NT2/D1 (cell line): ENCODE data around the gene MRPL21.
A peak's percentile ranks its signal among the peaks of the same experiment; 100 is the strongest.

Experiments used
- DNase-seq: peaks from one replicate; pipeline ENCODE4 v3.0.0-alpha.2; 2011; ENCODE audit warnings: low read depth, low spot score
- H3K27me3 ChIP-seq: 2 replicates; pipeline ENCODE4 v1.6.0; 2011; ENCODE audit warnings: mild to moderate bottlenecking; ENCODE audit not compliant: insufficient read length, insufficient read depth
- H3K36me3 ChIP-seq: 2 replicates; pipeline ENCODE4 v1.6.1; 2011; ENCODE audit warnings: mild to moderate bottlenecking, low read length, mixed read lengths; ENCODE audit not compliant: insufficient read depth, insufficient read length
- H3K4me1 ChIP-seq: 2 replicates; pipeline ENCODE4 v1.5.1; 2011; ENCODE audit not compliant: insufficient read depth, insufficient read length
- H3K4me3 ChIP-seq: 2 replicates; pipeline ENCODE4 v1.5.1; 2011; ENCODE audit warnings: low read depth; ENCODE audit not compliant: insufficient read length
- H3K9ac ChIP-seq: 2 replicates; pipeline ENCODE4 v1.6.0; 2011; ENCODE audit warnings: low read depth; ENCODE audit not compliant: insufficient read length
- H3K9me3 ChIP-seq: 2 replicates; pipeline ENCODE4 v1.5.1; 2011; ENCODE audit warnings: mild to moderate bottlenecking, low read length; ENCODE audit not compliant: insufficient read depth
- SUZ12 ChIP-seq: IDR thresholded peaks from 2 replicates; pipeline ENCODE4 v1.6.1; 2011; ENCODE audit not compliant: insufficient read length, insufficient read depth; ENCODE audit errors: extremely low read depth
- YY1 ChIP-seq: IDR thresholded peaks from 2 replicates; pipeline ENCODE4 v1.6.1; 2011; ENCODE audit not compliant: insufficient read length, insufficient read depth
- ZNF274 ChIP-seq: IDR thresholded peaks from 2 replicates; pipeline ENCODE4 v1.6.1; 2011; ENCODE audit warnings: mild to moderate bottlenecking, low read depth, low read length

The MRPL21 gene

DNA sequence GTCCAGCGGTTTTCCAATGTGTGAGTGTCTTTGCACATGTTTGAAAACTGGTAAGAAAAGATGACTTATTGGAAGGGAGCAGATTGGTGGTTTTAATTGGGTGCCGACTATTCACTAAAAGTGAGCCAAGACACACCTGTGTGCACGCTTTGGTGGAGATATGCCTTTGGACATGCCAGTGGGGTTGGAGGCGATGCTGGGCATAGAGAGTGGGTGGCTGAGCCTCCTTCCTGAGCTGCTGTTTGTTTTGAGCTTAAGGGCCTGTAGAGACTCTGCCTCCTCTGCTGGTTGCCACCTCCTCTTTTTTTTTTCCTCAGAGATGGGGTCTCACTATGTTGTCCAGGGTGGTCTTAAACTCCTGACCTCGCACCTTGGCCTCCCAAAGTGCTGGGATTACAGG, 9.6 kb upstream of the MRPL21 start:
- H3K4me1 ChIP-seq = no peaks in the 10 kb centered on the region
- H3K9me3 ChIP-seq = no peaks in the 10 kb centered on the region
- no peak overlapping the region for H3K9ac ChIP-seq
- H3K4me3 ChIP-seq = no peak overlapping the region
- DNase-seq = no peak
- H3K36me3 ChIP-seq = peaks cover 67% of the 10 kb centered on the region
- no peaks in the 10 kb centered on the region for H3K27me3 ChIP-seq
- TF ChIP-seq ZNF274 (no peak), SUZ12 (no peak), YY1 (no peak)

GRCh38 chr11:68912254-68912653, 8.6 kb upstream of the MRPL21 start:
- Histone ChIP-seq H3K9me3 (no peaks in the 10 kb centered on the region), H3K4me3 (no peak overlapping the region), H3K4me1 (no peaks in the 10 kb centered on the region), H3K9ac (no peak overlapping the region), H3K36me3 (peaks cover 66% of the 10 kb centered on the region), H3K27me3 (no peaks in the 10 kb centered on the region)
- no peak for DNase-seq
- no peak for TF ChIP-seq YY1
- no peak for TF ChIP-seq SUZ12
- TF ChIP-seq ZNF274 = no peak

- Histone ChIP-seq H3K9ac (no peak overlapping the region), H3K4me1 (no peaks in the 10 kb centered on the region), H3K36me3 (peaks cover 69% of the 10 kb centered on the region), H3K9me3 (no peaks in the 10 kb centered on the region), H3K4me3 (no peak overlapping the region), H3K27me3 (no peaks in the 10 kb centered on the region)
- no peak for DNase-seq
- TF ChIP-seq SUZ12 = no peak
- TF ChIP-seq YY1 = no peak
- no peak for TF ChIP-seq ZNF274
Measured at GRCh38 chr11:68911731-68912130, 8.1 kb upstream of the MRPL21 start.

GRCh38 chr11:68910965-68911364, 7.3 kb upstream of the MRPL21 start:
- no peak overlapping the region for H3K9ac ChIP-seq
- H3K9me3 ChIP-seq = no peaks in the 10 kb centered on the region
- H3K4me3 ChIP-seq = no peak overlapping the region
- TF ChIP-seq YY1 (no peak), ZNF274 (no peak), SUZ12 (no peak)
- no peak for DNase-seq
- no peaks in the 10 kb centered on the region for H3K27me3 ChIP-seq
- H3K4me1 ChIP-seq = no peaks in the 10 kb centered on the region
- H3K36me3 ChIP-seq = peaks cover 66% of the 10 kb centered on the region

DNA sequence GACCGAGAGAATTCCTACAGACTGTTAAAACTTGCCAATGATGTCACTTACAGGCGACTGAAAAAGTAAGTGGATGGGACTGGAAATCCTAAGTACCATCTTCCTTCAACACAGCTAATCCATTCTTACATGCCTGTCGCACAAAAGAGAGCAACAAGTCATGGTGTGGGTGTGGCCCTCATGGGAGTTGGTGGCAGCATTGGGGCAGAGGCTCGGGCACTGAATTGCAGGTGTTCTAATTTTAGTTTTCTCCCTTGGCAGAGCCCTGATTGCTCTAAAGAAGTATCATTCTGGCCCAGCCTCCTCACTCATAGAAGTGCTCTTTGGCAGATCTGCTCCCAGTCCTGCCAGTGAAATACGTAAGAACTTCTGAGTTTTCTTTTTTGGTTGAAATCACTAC, 4.6 kb upstream of the MRPL21 start:
- TF ChIP-seq ZNF274 (no peak), SUZ12 (no peak), YY1 (no peak)
- no peak for DNase-seq
- Histone ChIP-seq H3K9me3 (no peaks in the 10 kb centered on the region), H3K4me1 (no peaks in the 10 kb centered on the region), H3K9ac (no peak overlapping the region), H3K36me3 (peaks cover 47% of the 10 kb centered on the region), H3K4me3 (no peak overlapping the region), H3K27me3 (no peaks in the 10 kb centered on the region)

- Histone ChIP-seq H3K36me3 (peaks cover 43% of the 10 kb centered on the region), H3K9me3 (no peaks in the 10 kb centered on the region), H3K4me3 (no peak overlapping the region), H3K27me3 (no peaks in the 10 kb centered on the region), H3K4me1 (no peaks in the 10 kb centered on the region), H3K9ac (no peak overlapping the region)
- no peak for TF ChIP-seq SUZ12
- TF ChIP-seq ZNF274 = no peak
- no peak for TF ChIP-seq YY1
- no peak for DNase-seq
Measured at GRCh38 chr11:68905421-68906360, 2.1 kb upstream of the MRPL21 start.

DNA sequence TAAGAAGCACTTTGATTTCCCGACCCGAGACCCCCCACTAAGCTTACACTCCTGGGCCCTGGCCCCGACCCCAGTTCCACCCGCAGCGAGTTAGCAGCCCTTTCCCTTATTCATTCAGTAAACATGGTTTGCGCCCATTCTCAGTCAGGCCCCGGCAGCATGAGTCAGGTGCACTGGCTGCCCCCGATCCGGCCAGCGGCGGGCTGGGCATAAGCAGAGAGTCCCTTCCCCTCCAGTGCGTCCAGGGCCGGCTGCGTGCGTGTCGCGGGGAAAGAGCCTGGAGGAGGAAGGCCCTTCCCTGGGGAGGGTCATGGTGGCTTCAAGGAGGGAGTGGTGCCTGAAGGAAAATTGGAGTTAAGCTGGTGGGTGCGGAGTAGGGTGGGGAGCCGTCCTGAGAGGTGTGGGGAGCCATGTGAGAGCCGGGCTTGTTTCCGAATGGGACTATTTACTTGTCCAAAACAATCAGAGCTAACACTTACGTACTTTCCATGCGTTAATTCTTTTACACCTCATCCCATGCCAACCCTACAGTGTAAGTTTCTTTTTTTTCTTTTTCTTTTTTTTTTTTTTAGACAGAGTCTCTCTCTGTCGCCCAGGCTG, 716 bp upstream of the MRPL21 start:
- Histone ChIP-seq H3K4me3 (peak overlapping the region; percentile 98), H3K9ac (peak overlapping the region; percentile 96), H3K27me3 (no peaks in the 10 kb centered on the region), H3K9me3 (no peaks in the 10 kb centered on the region), H3K4me1 (no peaks in the 10 kb centered on the region), H3K36me3 (peaks cover 49% of the 10 kb centered on the region)
- DNase-seq = no peak
- TF ChIP-seq SUZ12 (no peak), ZNF274 (no peak), YY1 (no peak)
